CD4-positive, alpha-beta memory T cell (primary cell): ENCODE measurements around the gene ADAM10. TPM values are rescaled to one million over a fixed set of nuclear protein-coding genes. Genes with fewer than 3 reads are reported as not detected.
A peak's percentile ranks its signal among the peaks of the same experiment; 100 is the strongest.

ENCODE experiments used
- CTCF ChIA-PET: fragments of 350-600 bp; sonication (Branson Sonifier 250); formaldehyde crosslinking; loops from one replicate; lab custom pipeline; 2021; ENCODE audit warnings: inconsistent platforms; ENCODE audit not compliant: partially characterized antibody; lab: Charles Lee
- POLR2A ChIA-PET: fragments of 350-600 bp; sonication (Branson Sonifier 250); formaldehyde crosslinking; loops from one replicate; lab custom pipeline; 2021; ENCODE audit not compliant: partially characterized antibody; lab: Charles Lee
- DNase-seq, 5 donors: peaks; one replicate each; pipeline versions ENCODE4 v3.0.0 to v3.0.0-alpha.2; 2020 to 2022; ENCODE audit warnings: mixed read lengths in 1 of 5
- H3K27ac ChIP-seq: one replicate; pipeline ENCODE4 v1.7.0; 2013; ENCODE audit warnings: low read depth, low read length
- H3K27me3 ChIP-seq: 2 replicates; pipeline ENCODE4 v1.7.0; 2013; ENCODE audit warnings: mild to moderate bottlenecking, low read length, moderate library complexity; ENCODE audit not compliant: insufficient read depth
- H3K36me3 ChIP-seq: 2 replicates; pipeline ENCODE4 v1.7.0; 2013; ENCODE audit warnings: mild to moderate bottlenecking, low read length, moderate library complexity; ENCODE audit not compliant: insufficient read depth
- H3K4me1 ChIP-seq: 2 replicates; pipeline ENCODE4 v1.7.0; 2013; ENCODE audit warnings: mild to moderate bottlenecking, low read length, moderate library complexity; ENCODE audit not compliant: insufficient read depth
- H3K4me3 ChIP-seq, 2 donors: one replicate each; pipeline ENCODE4 v1.7.0; 2013; ENCODE audit warnings: low read length in 2 of 2, mild to moderate bottlenecking in 1 of 2
- H3K9me3 ChIP-seq, 2 donors: one replicate each; pipeline ENCODE4 v1.7.0; 2013; ENCODE audit warnings: low read length in 2 of 2, control low read depth in 1 of 2; ENCODE audit not compliant: control insufficient read depth in 1 of 2
- H3K27ac Mint-ChIP-seq, 7 donors: one replicate each; pipeline ENCODE4 v1.8.0; 2020 to 2021; ENCODE audit warnings: mixed read lengths in 7 of 7, mild to moderate bottlenecking in 6 of 7, inconsistent platforms in 3 of 7, moderate library complexity in 3 of 7
- H3K27me3 Mint-ChIP-seq, 2 donors: one replicate each; pipeline ENCODE4 v1.8.0; 2020 to 2021; ENCODE audit warnings: mixed read lengths in 2 of 2
- H3K36me3 Mint-ChIP-seq, 2 donors: one replicate each; pipeline ENCODE4 v1.8.0; 2020 to 2021; ENCODE audit warnings: mixed read lengths in 2 of 2, inconsistent platforms in 1 of 2, mild to moderate bottlenecking in 1 of 2
- H3K4me1 Mint-ChIP-seq, 4 donors: one replicate each; pipeline ENCODE4 v1.8.0; 2020 to 2021; ENCODE audit warnings: mixed read lengths in 4 of 4, mild to moderate bottlenecking in 1 of 4
- H3K4me3 Mint-ChIP-seq, 8 donors: one replicate each; pipeline ENCODE4 v1.8.0; 2020 to 2021; ENCODE audit warnings: mixed read lengths in 8 of 8, mild to moderate bottlenecking in 7 of 8, moderate library complexity in 6 of 8, inconsistent platforms in 3 of 8
- H3K9me3 Mint-ChIP-seq, 8 donors: one replicate each; pipeline ENCODE4 v1.8.0; 2020 to 2021; ENCODE audit warnings: mixed read lengths in 8 of 8, mild to moderate bottlenecking in 5 of 8, inconsistent platforms in 3 of 8, moderate library complexity in 1 of 8
- intact Hi-C: fragments of 100-400 bp; cut with micrococcal nuclease; formaldehyde crosslinking; loops from one replicate; pipeline ENCODE4 v1.15.1; 2023
- polyA plus RNA-seq, 2 donors: library from polyadenylated mRNA; unstranded; fragments of 300-500 nt; fragmentation: Illumina TruSeq; gene quantifications; one replicate each; pipeline ENCODE4 v1.2.3, GENCODE V29; 2021
- total RNA-seq, 2 experiments: library from RNA; stranded (reverse); gene quantifications; one replicate each; pipeline ENCODE4 v1.2.3, GENCODE V29; 2021

Gene ADAM10
- total and polyA plus RNA-seq, 4 experiments from 2014 or later, result 129 to 258 (median 135) TPM

DNA sequence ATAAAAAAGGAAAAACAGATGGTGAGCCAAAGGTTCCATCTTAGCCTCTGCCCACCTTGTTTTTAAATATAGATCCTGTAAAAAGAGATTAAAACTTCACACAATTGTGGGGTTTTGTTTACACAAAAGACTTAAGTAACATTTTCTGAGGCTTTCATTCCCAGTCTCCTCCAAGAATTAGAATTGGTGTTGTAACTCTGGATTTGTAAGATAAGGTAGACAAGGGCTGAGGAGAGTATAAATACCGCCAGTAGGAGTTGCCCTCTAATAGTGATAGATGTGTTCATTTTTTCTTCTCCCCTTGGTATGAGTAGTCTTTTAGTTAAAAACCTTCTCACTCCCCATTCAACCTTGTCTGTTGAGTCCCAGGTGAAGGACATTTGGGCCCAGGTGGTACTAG is 30.0 kb upstream of the ADAM10 start:
- ChIA-PET CTCF (interaction anchor here (1.0 kb wide), 1 partner anchor 9 kb away, joined by 4 read pairs; the partner anchor contains the start of gene MINDY2), POLR2A (no interaction called here)
- no peaks in the 10 kb centered on the region for H3K36me3 ChIP-seq
- H3K27me3 ChIP-seq, result no peaks in the 10 kb centered on the region
- H3K4me3 Mint-ChIP-seq, result no peak overlapping the region
- no peak overlapping the region for H3K27ac Mint-ChIP-seq
- H3K9me3 ChIP-seq, result no peaks in the 10 kb centered on the region
- no peak for DNase-seq
- no peaks in the 10 kb centered on the region for H3K27me3 Mint-ChIP-seq
- H3K4me1 ChIP-seq, result peaks cover 26% of the 10 kb centered on the region
- intact Hi-C loops, result no loop called here
- H3K27ac ChIP-seq, result no peak overlapping the region
- peaks cover 0 to 20% (median 11%) of the 10 kb centered on the region in 4 donors for H3K4me1 Mint-ChIP-seq
- peaks cover 3 to 7% of the 10 kb centered on the region in 2 donors for H3K36me3 Mint-ChIP-seq
- H3K4me3 ChIP-seq, result no peak overlapping the region
- no peaks in the 10 kb centered on the region for H3K9me3 Mint-ChIP-seq

DNA sequence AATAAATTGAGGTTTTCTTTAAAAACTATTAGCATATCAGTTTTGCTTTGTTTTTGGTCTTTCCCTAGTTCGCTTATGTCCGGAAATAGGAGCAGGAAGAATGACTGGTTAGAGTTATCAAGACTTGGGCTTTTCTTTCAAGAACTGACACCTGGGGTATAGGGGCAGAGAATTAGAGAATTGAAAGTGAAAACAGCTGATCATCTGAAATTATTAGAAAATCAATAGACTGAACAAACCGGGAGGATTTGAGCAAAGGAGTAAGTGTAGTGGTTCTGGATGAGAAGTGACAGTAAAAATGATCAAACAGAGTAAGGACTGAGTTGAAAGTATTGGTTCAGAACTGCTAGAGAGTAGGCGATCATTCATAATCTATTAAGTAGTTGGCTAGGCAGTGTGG is 27.6 kb upstream of the ADAM10 start:
- ChIA-PET CTCF (interaction anchor here (0.7 to 0.9 kb wide), 2 partner anchors 9 to 55 kb away, joined by 3 to 4 read pairs; no protein-coding TSS in a partner anchor), POLR2A (no interaction called here)
- Mint-ChIP-seq H3K9me3 (no peaks in the 10 kb centered on the region), H3K27me3 (no peaks in the 10 kb centered on the region), H3K27ac (peak overlapping the region in 2 of 7 donors; percentile 2 to 77), H3K4me1 (peaks cover 0 to 22% (median 11%) of the 10 kb centered on the region in 4 donors), H3K4me3 (peak overlapping the region in 5 of 8 donors; percentile 5 to 57 (median 10)), H3K36me3 (peaks cover 3 to 4% of the 10 kb centered on the region in 2 donors)
- Histone ChIP-seq H3K4me3 (no peak overlapping the region), H3K4me1 (peaks cover 51% of the 10 kb centered on the region), H3K27ac (no peak overlapping the region), H3K36me3 (no peaks in the 10 kb centered on the region), H3K27me3 (no peaks in the 10 kb centered on the region), H3K9me3 (no peaks in the 10 kb centered on the region)
- intact Hi-C loops, result no loop called here
- DNase-seq, result no peak

DNA sequence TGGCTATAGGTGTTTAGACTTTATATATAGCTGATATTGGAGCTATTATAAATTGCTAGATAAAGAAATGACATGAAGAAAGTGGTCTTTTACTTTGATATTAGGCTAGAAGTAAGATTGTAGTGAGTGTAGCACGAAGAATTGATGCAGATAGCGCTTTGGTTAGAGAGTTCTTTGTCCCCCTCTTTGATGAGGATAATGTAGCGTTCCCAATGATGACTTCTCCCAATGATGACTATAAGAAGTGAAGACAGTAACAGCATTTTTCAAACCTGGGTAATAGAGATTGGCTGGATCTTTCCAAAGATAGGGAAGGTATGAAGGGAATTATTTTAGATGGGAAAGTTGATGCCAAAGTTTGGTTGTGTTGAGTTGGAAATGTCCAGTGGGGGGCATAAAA is 25.9 kb upstream of the ADAM10 start:
- H3K36me3 Mint-ChIP-seq, result peaks cover 4 to 5% of the 10 kb centered on the region in 2 donors
- ChIA-PET CTCF (interaction anchor here (0.5 to 1.7 kb wide), 2 partner anchors 18 to 25 kb away, joined by 3 to 5 read pairs; no protein-coding TSS in a partner anchor), POLR2A (no interaction called here)
- no peaks in the 10 kb centered on the region for H3K27me3 Mint-ChIP-seq
- H3K36me3 ChIP-seq, result no peaks in the 10 kb centered on the region
- H3K9me3 ChIP-seq, result no peaks in the 10 kb centered on the region
- no peak overlapping the region for H3K27ac Mint-ChIP-seq
- H3K27me3 ChIP-seq, result no peaks in the 10 kb centered on the region
- H3K9me3 Mint-ChIP-seq, result no peaks in the 10 kb centered on the region
- H3K4me1 Mint-ChIP-seq, result peaks cover 10 to 27% (median 14%) of the 10 kb centered on the region in 4 donors
- intact Hi-C loops, result no loop called here
- no peak overlapping the region for H3K4me3 ChIP-seq
- DNase-seq, result no peak
- H3K4me3 Mint-ChIP-seq, result no peak overlapping the region
- H3K4me1 ChIP-seq, result peaks cover 59% of the 10 kb centered on the region
- no peak overlapping the region for H3K27ac ChIP-seq

DNA sequence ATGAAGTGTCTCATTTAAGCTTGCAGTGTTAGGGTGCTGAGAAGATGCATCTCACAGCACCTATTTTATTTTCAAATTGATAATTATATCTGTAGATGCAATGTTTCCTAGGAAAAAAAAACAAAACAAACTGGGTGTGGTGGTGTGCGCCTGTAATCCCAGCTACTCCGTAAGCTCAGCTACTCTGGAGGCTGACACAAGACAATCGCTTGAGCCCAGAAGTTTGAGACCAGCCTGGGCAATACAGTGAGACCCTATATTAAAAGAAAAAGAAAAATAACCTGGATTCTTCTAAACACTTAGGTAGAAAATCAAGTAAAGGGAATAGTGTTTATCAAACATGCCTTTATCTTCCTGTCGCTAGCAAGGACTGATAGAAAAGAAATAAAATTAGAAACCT is 23.5 kb upstream of the ADAM10 start:
- peak overlapping the region in 4 of 8 donors; percentile 91 to 95 (median 94) for H3K4me3 Mint-ChIP-seq
- H3K36me3 Mint-ChIP-seq, result peaks cover 4 to 5% of the 10 kb centered on the region in 2 donors
- H3K4me3 ChIP-seq, result peak overlapping the region in 1 of 2 donors; percentile 90
- no peak for DNase-seq
- peaks cover 62% of the 10 kb centered on the region for H3K4me1 ChIP-seq
- no peaks in the 10 kb centered on the region for H3K27me3 ChIP-seq
- POLR2A ChIA-PET, result interaction anchor here (1.3 to 5.4 kb wide), 2 partner anchors 24 to 145 kb away, joined by 4 to 119 read pairs; partner anchors contain the start of gene ADAM10
- intact Hi-C loops, result loop anchor here (5.0 kb wide), 1 partner anchor 146 kb away; no protein-coding TSS in a partner anchor
- no peaks in the 10 kb centered on the region for H3K27me3 Mint-ChIP-seq
- no peaks in the 10 kb centered on the region for H3K9me3 Mint-ChIP-seq
- no peak overlapping the region for H3K27ac Mint-ChIP-seq
- peaks cover 14 to 19% (median 15%) of the 10 kb centered on the region in 4 donors for H3K4me1 Mint-ChIP-seq
- H3K9me3 ChIP-seq, result no peaks in the 10 kb centered on the region
- no peaks in the 10 kb centered on the region for H3K36me3 ChIP-seq
- no peak overlapping the region for H3K27ac ChIP-seq
- CTCF ChIA-PET, result no interaction called here

DNA sequence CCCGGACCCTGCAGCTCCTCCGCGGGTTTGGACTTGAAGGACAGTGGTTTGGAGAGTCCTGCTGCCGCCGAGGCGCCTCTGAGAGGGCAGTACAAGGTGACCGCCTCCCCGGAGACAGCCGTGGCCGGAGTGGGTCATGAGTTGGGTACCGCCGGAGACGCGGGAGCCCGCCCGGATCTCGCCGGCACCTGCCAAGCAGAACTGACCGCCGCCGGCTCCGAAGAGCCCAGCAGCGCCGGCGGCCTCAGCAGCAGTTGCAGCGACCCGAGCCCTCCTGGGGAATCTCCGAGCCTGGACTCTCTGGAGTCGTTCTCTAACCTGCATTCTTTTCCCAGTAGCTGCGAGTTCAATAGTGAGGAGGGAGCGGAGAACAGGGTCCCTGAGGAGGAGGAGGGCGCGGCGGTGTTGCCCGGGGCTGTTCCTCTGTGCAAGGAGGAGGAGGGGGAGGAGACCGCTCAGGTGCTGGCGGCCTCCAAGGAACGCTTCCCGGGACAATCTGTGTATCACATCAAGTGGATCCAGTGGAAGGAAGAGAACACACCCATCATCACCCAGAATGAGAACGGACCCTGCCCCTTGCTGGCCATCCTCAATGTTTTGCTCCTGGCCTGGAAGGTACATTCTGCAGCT is 22.2 kb upstream of the ADAM10 start:
- Mint-ChIP-seq H3K27me3 (no peaks in the 10 kb centered on the region), H3K4me1 (peaks cover 9 to 14% (median 10%) of the 10 kb centered on the region in 4 donors), H3K27ac (peak overlapping the region; percentile 88 to 96 (median 91)), H3K9me3 (no peaks in the 10 kb centered on the region), H3K36me3 (peaks cover 0 to 5% of the 10 kb centered on the region in 2 donors), H3K4me3 (peak overlapping the region in 4 of 8 donors; percentile 91 to 95 (median 94))
- Histone ChIP-seq H3K27ac (peak overlapping the region; percentile 74), H3K4me3 (peak overlapping the region; percentile 73 to 90), H3K4me1 (peaks cover 55% of the 10 kb centered on the region), H3K36me3 (no peaks in the 10 kb centered on the region), H3K9me3 (no peaks in the 10 kb centered on the region), H3K27me3 (no peaks in the 10 kb centered on the region)
- intact Hi-C loops, result loop anchor here (1.0 to 5.0 kb wide), 4 partner anchors 21 to 216 kb away; partner anchors contain the start of genes RNF111 and SLTM
- CTCF ChIA-PET, result interaction anchor here (0.7 to 2.3 kb wide), 10 partner anchors 8 to 757 kb away, joined by 3 to 56 read pairs (median 5); partner anchors contain the start of gene ADAM10
- POLR2A ChIA-PET, result interaction anchor here (0.5 to 5.4 kb wide), 20 partner anchors 9 to 1066 kb away, joined by 3 to 119 read pairs (median 4); partner anchors contain the start of genes ADAM10, POLR2M and SLTM
- DNase-seq, result peak in 3 of 5 donors; percentile 10 to 19 (median 19)

DNA sequence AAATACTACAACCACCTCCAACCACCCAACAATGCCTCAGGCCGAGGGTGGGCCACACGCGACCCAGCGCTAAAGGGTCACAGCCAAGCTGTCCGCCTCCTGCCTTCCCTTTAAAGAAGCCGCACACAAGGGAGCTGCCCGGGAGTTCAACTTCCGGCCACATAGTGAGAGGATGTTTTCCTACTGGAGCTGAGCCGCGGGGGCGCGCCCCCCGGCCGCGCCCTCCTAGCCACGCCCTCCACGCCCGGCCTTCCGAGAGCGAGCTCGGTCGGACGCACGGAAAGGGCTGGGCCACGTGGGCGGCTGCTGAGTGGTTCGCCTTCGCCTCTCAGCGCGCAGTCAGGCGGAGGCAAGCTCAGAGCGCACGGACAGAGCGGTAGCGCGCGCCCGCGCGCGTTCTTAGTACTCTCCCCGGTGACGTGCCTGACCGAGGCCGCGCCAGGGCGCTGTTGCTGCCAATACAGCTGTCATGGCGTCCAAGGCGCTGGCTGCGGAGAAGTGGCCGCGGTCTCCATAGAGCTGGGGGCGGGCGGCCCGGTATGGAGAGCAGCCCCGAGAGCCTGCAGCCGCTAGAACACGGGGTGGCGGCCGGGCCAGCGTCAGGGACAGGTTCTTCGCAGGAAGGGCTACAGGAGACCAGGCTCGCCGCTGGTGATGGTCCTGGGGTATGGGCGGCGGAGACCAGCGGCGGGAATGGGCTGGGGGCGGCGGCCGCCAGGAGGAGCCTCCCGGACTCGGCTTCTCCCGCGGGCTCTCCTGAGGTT is 21.5 kb upstream of the ADAM10 start, which contains the start of gene MINDY2:
TSS of gene MINDY2 (plus strand) at position 446 of the 764 bp plus-strand sequence. CDS start at position 540, 94 bp downstream.
- Histone ChIP-seq H3K4me1 (peaks cover 48% of the 10 kb centered on the region), H3K27ac (peak within 1 kb of the TSS; percentile 74), H3K36me3 (no peaks in the 10 kb centered on the region), H3K27me3 (no peaks in the 10 kb centered on the region), H3K4me3 (peak within 1 kb of the TSS; percentile 73 to 90), H3K9me3 (no peaks in the 10 kb centered on the region)
- CTCF ChIA-PET, result interaction anchor here (0.7 to 2.3 kb wide), 22 partner anchors 8 to 758 kb away, joined by 3 to 56 read pairs (median 4); partner anchors contain the start of gene ADAM10
- Mint-ChIP-seq H3K4me3 (peak within 1 kb of the TSS in 4 of 8 donors; percentile 91 to 95 (median 94)), H3K36me3 (peaks cover 0 to 5% of the 10 kb centered on the region in 2 donors), H3K9me3 (no peaks in the 10 kb centered on the region), H3K4me1 (peaks cover 9 to 14% (median 10%) of the 10 kb centered on the region in 4 donors), H3K27ac (peak within 1 kb of the TSS; percentile 88 to 96 (median 94)), H3K27me3 (no peaks in the 10 kb centered on the region)
- peak; percentile 88 to 95 (median 92) for DNase-seq
- POLR2A ChIA-PET, result interaction anchor here (0.5 to 5.4 kb wide), 29 partner anchors 10 to 1822 kb away, joined by 3 to 119 read pairs (median 3); partner anchors contain the start of genes ADAM10, POLR2M, RNF111 and SLTM
- intact Hi-C loops, result loop anchor here (1.0 to 5.0 kb wide), 4 partner anchors 21 to 216 kb away; partner anchors contain the start of genes RNF111 and SLTM
